DMS 273 (cell line): Measurements from ENCODE around the gene LMO1.

ENCODE experiments used
- DNase-seq: peaks from one replicate; lab custom pipeline; 2025; ENCODE audit not compliant: unreplicated experiment; lab: John Stamatoyannopoulos, UW

The LMO1 gene

DNA sequence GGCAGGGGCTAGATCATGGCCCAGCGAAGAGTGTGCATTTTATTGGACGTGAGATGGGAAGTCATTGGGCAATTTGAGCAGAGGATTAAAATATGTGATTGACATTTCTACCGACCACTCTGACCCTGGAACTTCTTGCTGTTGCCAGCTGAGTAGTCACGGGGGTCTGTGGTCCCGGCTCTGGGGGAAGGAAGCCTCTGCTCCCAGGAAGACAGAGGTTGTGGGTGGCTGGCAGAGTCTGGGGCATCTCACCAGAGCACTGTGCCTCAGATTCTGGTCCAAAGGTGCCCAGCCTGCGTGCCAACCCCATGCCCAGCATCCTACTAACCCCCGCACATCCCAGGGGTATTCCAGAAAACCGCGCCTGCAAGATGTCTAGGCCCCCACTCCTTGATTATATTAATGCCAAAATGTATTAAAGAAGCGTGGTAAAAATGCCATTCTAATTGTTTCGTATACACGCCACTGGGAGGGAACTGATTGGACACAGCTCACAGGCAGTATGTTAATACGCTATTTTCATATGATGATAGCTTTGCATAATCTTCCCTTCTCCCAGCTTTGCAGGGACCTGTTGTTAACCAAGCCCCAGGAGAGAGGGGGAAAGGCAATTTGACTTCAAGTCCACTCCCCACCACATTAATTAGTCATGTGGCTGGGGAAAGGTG, 25.3 kb upstream of the LMO1 start:
- peak; percentile 30 for DNase-seq

DNA sequence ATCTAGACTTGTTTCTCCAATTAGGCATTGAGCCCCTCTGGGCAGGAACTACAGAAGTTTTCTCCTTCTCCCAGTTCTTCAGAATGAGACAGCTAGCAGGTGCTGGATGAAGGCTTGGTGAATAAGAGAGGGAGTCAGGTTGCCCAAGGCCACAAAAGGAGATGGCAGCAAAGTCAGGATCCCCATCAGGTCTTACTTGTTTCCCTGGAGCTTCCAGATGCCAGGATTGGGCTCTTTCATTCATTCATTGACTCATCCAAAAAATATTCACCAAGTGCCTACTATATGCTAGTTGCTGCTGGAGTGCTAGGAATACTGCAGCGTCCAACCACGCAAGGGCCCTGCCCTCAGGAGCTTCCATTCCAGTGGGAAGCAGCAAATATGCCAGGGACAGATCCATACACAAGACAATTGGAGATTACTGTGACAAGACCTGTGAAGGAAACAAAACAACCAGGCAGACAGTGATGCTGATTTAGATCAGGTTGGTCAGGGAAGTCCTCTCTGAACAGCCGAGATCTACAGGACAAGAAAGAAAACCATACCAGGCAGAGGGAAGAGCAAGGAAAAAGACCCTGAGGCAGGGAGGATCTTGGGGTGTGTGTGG, 24.6 kb upstream of the LMO1 start:
- peak; percentile 10 for DNase-seq

DNA sequence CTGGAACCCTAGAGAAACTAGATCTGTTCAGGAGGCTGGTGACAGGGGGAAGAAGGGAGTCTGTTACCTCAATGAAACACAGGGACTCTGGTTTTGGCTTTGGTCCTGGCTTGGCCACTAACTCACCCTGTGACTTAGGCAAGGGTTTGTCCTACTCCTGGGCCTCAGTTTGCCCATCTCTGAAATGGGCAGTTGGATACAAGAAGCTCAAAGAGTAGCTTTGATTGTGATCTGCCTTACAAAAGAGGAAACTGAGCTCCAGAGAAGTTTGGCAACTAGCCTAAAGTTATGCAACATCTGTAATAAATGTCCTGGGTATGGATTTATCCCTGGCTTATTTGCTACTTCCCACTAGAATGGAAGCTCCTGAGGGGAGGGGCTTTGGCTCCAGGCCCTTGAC, 24.0 kb upstream of the LMO1 start:
- DNase-seq = no peak

GRCh38 chr11:8287297-8287696, 23.6 kb upstream of the LMO1 start:
- DNase-seq = peak; percentile 21

GRCh38 chr11:8286886-8287285, 23.2 kb upstream of the LMO1 start:
- no peak for DNase-seq

DNA sequence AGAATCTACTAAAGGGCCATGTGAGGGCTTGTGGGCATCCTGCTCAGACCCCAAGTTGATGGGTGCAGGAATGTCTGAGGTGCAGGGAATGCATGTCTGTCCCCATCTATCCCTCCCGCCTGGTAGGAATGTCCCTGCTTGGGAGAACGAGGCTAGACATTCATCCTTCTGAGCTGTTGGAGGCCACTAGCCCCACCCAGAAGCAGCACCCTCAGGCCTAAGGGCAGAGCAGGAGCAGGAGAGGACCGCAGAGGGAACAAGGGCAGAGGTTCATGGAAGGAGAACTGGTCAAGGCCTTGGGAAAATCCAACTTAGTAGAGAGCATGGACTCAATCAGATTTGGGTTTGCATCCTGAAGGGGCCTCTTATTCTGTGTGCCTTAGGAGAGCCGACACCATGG, 22.1 kb upstream of the LMO1 start:
- DNase-seq = no peak

DNA sequence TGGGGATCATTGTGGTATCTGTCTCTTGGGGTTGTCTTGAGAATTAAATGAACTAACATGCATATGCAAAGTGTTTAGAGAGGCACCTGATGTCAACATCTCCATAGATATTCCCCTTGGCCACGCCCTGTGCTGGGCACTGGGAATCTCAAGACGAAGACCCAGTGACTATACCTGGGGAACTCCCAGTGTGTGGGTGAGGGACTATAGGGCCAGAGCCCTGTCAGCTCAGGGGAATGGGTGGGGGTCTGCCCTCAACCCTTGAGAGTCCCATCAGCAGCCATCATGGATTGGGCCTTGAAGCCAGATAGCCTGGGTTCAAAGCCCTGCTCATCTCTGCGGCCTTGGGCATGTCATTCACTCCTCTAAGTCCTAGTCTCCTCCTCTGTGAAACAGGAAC, 21.6 kb upstream of the LMO1 start:
- no peak for DNase-seq

DNA sequence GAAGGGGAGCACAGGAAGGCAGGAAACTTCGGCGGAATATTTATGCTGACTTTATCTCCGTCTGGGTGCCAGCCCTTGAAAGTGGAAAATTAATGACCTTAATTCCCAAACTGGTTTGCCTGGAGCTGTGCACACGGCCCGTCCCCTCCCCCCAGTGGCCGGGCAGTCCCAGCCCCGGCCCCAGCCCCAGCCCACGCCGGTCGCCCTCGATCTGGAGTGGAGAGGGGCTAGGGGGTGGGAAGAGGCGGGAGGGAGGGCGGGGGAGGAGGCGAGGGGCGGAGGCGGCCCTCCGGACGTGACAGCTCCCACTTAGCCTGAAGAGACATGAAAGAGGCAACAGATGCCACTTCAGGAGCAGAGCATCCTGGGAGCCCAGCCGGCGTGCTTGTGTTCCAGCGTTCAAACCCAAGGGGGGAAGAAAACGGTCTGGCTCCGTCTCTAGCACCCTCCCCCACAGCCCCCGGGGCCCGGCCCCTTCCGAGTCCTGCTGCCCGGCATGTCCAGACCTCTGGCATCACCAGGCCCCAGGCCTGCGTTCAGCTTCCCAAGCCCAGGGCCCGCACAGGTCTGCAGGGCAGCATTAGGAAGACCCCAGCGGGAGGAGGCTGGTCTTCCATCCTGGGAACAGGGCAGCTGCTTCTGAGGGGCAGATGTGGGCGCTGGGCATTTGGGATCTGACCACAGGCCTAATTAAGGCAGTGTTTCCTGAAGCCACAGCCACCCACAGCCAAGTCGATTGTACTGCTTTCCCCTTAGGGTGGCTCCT, 20.0 kb upstream of the LMO1 start:
- peak; percentile 94 for DNase-seq

DNA sequence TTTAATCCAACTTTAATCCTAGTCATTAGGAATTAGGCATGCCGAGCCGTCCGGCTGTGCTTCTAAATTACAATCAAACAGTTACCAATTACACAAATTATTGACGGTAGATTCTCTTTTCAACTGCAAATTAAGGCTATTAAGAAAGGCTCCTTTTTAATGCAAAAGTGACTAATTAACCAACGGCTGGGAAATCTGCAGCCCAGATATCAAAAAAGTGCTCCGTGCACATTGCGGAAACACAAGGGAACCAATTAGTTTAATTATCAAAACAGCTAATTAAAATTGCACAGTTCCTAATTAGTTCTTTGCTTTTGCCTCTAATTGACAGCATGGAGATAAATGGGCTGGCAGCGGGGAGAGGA, 19.4 kb upstream of the LMO1 start:
- DNase-seq = no peak

DNA sequence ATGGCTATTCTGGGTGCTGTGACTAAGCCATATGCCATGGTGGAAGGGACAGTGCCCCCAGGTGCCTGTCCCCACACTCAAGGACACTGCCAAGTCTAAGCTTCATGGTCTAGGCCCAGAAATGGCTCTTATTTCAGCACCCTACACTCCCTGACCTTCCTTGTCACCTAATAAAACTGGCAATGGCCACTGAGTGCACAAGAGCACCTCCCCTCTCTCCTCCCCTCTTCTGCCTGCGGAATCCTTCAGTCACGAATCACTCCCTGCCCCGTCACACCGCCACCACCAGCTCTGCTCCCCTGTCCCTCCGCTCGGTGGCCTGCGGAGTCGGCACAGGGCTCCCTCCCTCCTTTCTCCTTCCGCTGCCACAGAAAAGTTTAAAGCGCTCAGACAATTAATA, 19.0 kb upstream of the LMO1 start:
- DNase-seq = peak; percentile 45

GRCh38 chr11:8281266-8281665, 17.6 kb upstream of the LMO1 start:
- no peak for DNase-seq

DNA sequence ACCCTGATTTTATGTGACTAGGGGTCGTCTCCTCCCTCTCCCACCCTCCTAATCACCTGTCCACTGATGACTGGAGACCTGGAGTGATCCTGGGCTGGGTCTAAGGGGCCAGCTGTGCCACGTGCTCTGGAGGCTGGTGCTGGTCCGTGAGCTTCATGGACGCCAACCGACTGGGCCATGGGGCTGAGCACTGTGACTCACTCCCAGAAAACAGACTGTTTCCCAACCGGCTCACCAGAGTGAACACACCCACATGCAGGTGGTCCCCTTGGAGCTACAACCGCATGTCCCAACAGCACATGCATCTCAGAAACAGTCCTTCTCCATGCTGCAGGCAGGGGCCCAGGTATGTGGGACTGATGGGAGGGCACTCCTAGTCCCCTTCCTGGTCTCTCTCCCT, 14.0 kb upstream of the LMO1 start:
- no peak for DNase-seq

DNA sequence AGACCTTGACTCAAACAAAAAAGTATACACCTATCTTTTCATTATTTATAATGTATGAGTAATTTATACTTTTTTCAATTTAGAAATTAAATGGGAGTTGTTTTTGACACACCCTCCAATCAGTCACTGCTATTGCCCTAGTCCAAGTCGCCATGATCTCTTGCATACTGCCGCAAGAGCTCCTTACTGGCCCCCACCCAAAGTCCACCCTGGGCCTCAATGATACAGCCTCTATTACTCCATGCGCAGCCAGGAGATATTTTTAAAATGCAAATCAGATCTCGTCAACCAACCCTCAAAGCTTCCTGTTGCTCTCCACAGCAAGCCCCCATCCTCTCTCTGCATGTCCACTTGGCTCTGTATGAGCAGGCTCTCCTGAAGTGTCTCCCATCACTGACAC, 12.8 kb upstream of the LMO1 start:
- no peak for DNase-seq

DNA sequence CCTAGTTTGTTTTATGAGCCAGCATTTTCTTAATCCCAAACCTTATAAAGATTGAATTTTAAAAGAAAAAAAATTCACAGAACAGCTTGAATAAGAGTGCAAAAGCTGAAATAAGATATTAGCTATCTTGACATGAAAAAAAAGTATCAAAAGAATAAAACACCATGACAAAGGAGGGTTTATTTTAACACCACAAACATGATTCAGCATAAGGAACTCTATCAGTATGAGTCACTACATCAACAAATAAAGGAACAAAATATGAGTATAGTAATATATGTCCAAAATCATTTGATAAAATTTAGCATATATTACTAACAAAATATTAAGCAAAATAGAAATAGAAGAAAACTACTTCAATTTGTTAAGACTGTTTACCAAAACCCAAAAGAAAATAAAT, 9.6 kb upstream of the LMO1 start:
- DNase-seq = no peak

DNA sequence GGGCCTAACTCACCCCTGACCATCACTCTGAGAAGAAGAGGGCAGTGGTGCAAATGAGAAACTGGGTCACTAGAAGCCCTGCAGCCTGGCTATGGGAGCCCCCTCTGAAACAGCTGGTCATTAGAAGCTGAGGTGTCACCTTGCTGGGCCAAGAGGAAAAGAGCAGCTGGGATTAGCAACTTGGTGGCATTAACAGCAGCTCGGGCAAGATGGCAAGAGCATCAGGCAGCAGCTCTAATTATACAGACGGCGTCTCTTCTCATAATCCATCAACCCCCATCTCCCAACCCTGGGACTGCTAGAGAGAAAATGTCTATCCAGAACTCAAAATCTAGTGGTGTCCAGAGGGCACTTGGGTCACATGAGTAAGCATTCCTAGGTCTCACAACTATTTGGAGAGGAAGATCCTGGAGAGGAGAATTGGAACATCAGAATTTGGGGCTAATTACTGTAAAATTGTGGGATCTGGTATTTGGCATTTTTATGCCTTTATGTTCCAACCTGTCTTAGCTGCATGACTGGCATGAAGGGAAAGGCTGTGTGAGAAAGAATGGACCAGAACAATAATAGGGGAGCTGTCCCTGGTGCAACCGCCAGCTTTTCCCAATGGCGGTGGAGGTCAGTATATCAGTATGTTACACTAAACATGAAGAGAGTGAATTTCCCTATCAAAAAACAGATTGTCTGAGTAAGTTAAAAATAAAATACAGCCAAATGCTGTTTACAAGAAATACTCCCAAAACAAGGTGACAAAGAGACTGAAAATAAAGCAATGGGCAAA, 7.6 kb upstream of the LMO1 start:
- peak; percentile 58 for DNase-seq

GRCh38 chr11:8269636-8270035, 6.0 kb upstream of the LMO1 start:
- DNase-seq = no peak

DNA sequence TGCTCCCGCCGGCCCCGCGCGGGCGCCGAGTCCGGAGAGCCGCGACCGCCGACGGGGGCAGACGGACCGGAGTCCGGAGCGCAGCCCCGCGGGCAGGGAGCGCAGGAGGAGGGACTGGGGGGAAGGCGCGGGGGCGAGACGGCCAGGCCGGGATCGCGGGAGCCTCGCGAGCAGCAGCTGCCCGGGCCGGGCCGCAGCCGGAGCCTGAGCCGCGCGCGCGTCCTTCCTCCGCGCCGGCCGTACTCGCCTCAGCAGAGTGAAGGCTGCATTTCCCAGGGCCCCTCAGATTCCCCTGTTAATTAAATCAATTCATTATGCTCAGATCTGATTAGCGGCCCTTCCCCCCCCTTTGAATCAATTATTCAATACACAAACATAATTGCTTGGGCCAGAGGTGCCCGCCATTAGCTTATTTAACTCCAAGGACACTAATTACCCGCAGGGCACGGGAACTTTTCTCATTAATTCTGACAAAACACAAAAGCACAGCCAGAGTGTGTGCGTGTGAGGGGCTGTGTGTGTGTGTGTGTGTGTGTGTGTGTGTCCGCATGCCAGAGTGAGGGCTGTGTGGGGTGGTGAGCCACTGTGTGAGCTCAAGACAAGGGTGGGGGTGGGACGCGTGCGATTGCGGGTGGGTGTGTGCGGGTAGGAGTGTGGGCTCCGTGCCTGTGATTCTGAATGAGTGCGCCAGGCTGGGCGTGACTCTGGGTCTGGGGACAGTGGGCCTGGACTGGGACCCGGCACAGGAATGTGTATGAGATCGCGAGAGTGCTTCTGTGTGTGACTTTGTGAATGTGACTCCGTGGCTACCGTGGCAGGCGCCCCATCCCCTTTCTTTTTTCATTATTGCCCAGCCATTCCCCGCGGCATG, 5.1 kb upstream of the LMO1 start:
- DNase-seq = peak; percentile 63

DNA sequence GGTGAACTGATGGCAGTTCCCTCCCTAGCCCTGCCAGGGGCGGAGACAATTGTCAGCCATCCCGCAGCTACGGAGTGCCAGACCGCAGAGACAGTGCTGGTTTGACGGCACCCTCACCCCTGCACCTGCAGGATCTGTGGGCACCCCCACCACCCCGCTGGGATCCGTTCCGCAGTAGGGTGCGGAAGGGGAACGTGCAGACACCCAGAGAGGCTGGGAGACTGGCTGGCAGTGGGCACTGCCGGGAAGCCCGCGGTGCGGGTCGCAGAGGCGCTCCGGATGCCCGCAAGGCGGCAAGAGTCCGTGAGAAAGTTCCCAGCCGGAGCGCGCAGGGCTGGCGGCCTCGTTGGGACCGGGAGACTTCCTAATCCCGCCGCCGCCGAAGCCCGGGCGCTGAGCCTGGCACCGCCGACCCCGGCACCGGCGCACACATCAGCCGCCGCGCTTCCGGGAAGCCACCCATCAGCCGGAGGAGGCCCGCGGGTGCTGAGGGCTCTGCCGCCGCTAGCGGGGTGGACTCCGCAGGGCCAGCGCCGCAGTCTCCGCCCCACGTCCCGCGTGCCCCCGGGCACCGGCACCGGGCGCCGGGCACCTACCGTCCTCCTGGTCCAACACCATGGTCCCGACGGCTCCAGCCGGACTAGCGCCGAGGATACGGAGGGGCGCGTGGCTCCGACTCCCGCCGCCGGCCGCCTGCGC, 4.3 kb upstream of the LMO1 start:
- DNase-seq = peak; percentile 64

DNA sequence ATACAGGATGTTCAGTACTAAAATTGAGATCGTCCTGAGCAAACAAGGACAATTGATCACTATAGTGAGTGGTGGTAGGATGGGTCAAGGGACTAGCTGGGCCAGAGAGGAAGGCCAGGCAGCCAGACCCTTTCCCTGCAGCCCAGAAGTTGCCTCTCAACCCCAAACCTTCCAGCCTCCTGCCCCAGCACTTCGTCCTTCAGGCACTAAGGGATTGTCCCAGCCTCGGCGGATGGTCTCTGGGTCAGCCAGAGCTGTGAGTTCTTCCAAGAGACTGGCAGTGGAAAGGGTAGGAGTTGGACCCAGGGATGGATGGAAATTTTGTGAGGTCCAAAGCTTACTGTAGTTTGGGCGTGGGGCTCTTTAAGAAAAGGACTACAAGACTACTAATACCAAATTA, 3.6 kb upstream of the LMO1 start:
- peak; percentile 26 for DNase-seq
